Endothelial cell (in vitro differentiated cells): ENCODE data around the gene KIAA2012. TPM values are rescaled to one million over a fixed set of nuclear protein-coding genes. Genes with fewer than 3 reads are reported as not detected.
A peak's percentile ranks its signal among the peaks of the same experiment; 100 is the strongest.

Source experiments
- DNase-seq: peaks from one replicate; pipeline ENCODE4 v3.0.0; 2021; ENCODE audit warnings: low spot score
- H3K27ac Mint-ChIP-seq: one replicate; pipeline ENCODE4 v1.8.0; 2021; ENCODE audit warnings: mixed read lengths, inconsistent platforms; ENCODE audit not compliant: unreplicated experiment
- H3K27me3 Mint-ChIP-seq: one replicate; pipeline ENCODE4 v1.8.0; 2021; ENCODE audit warnings: mild to moderate bottlenecking, moderate library complexity, mixed read lengths, inconsistent platforms; ENCODE audit not compliant: unreplicated experiment
- H3K36me3 Mint-ChIP-seq: one replicate; pipeline ENCODE4 v1.8.0; 2021; ENCODE audit warnings: mild to moderate bottlenecking, low read depth, mixed read lengths, inconsistent platforms; ENCODE audit not compliant: unreplicated experiment
- H3K4me1 Mint-ChIP-seq: one replicate; pipeline ENCODE4 v1.8.0; 2021; ENCODE audit warnings: mild to moderate bottlenecking, mixed read lengths, inconsistent platforms; ENCODE audit not compliant: unreplicated experiment
- H3K4me3 Mint-ChIP-seq: one replicate; pipeline ENCODE4 v1.8.0; 2021; ENCODE audit warnings: mild to moderate bottlenecking, mixed read lengths, inconsistent platforms; ENCODE audit not compliant: unreplicated experiment
- H3K9me3 Mint-ChIP-seq: one replicate; pipeline ENCODE4 v1.8.0; 2021; ENCODE audit warnings: mixed read lengths, inconsistent platforms; ENCODE audit not compliant: unreplicated experiment
- total RNA-seq: library from RNA; stranded (reverse); fragmentation: NEBNext Ultra II Directional; extraction: Animal tissue kit (Norgen Biotek cat#: 25700); gene quantifications from one replicate; pipeline ENCODE4 v1.2.1, GENCODE V29; 2021; ENCODE audit not compliant: unreplicated experiment
- TF ChIP-seq, protein P1 (sequence below): fragments of 200-600 bp; sonication (generic); IDR thresholded peaks from one replicate; pipeline ENCODE4 v1.5.0; 2021; ENCODE audit warnings: antibody characterized with exemption; ENCODE audit not compliant: unreplicated experiment

The KIAA2012 gene
- total RNA-seq, 1 donor from 2014 or later, result 0.08 TPM

DNA sequence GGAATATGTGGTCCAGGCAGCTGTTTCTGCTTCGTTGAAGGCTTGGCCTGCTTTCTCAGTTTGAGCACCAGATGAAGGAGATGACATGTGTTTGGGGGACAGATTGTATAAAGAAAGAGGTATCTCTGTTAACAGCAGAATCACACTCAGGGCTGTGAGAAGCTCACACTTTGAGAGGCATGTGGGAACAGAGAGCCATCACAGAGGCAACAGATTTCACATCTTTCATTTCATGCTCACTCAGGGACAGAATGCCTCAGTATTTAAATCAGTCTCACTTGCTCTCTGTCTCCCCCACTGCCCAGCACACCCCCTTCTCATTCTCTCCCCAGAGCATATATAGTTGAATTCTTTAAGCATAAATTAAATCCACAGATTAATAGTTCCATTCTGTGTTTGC, 37.4 kb downstream of the KIAA2012 start:
- peaks cover 4% of the 10 kb centered on the region for H3K9me3 Mint-ChIP-seq
- H3K36me3 Mint-ChIP-seq, result no peaks in the 10 kb centered on the region
- H3K27me3 Mint-ChIP-seq, result no peaks in the 10 kb centered on the region
- no peak overlapping the region for H3K4me3 Mint-ChIP-seq
- H3K27ac Mint-ChIP-seq, result no peak overlapping the region
- TF ChIP-seq, protein P1, sequence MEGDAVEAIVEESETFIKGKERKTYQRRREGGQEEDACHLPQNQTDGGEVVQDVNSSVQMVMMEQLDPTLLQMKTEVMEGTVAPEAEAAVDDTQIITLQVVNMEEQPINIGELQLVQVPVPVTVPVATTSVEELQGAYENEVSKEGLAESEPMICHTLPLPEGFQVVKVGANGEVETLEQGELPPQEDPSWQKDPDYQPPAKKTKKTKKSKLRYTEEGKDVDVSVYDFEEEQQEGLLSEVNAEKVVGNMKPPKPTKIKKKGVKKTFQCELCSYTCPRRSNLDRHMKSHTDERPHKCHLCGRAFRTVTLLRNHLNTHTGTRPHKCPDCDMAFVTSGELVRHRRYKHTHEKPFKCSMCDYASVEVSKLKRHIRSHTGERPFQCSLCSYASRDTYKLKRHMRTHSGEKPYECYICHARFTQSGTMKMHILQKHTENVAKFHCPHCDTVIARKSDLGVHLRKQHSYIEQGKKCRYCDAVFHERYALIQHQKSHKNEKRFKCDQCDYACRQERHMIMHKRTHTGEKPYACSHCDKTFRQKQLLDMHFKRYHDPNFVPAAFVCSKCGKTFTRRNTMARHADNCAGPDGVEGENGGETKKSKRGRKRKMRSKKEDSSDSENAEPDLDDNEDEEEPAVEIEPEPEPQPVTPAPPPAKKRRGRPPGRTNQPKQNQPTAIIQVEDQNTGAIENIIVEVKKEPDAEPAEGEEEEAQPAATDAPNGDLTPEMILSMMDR, result no peak
- no peak for DNase-seq
- H3K4me1 Mint-ChIP-seq, result peaks cover 26% of the 10 kb centered on the region

DNA sequence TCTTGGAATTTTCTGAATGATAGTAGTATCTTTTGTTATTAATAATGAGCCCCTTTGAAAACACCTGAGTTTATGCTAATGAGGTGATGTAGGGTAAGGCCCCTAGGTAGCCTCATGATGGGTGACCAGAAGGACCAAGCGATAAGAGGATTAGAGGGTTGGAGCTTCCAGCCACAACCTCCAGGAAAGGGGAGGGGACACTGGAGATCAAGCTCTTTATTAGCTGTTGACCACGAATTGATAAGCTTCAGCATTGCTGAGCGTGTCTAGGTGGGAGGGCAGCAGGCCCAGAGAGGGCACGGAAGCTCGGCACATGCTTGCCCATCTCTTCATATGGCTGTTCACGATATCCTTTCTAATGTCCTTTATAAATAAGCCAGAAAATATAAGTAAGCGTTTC, 39.0 kb downstream of the KIAA2012 start:
- Mint-ChIP-seq H3K9me3 (peaks cover 4% of the 10 kb centered on the region), H3K27ac (peak overlapping the region; percentile 58), H3K27me3 (peaks cover 1% of the 10 kb centered on the region), H3K4me1 (peaks cover 20% of the 10 kb centered on the region), H3K4me3 (no peak overlapping the region), H3K36me3 (no peaks in the 10 kb centered on the region)
- TF ChIP-seq, protein P1, result no peak
- no peak for DNase-seq

DNA sequence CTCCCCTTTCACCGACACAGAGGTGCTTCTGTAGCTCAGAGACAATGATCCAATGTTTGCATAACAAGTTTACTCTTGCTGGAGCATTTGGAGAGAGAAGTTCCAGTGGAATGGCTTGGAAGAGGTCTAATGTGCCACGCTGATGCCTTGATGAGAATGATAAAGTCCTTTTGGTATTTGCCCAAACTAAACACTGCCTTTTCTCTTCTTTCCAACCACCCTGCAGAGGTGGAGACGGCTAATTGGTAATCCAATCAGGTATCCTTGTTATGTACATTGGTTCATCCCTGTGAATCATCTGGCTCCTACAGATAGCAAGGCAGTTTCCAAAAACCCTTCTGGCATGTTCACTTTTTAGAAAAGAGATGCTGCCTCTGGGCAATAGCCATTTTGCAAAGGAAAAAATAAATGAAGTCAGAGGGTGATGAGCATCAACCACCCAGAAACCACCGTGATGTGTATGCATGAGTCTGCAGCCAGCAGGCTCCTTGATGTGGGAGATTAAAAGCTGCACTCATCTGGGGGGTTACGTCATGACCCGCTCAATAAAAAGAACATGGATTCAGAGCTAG, 40.6 kb downstream of the KIAA2012 start:
- H3K36me3 Mint-ChIP-seq, result no peaks in the 10 kb centered on the region

DNA sequence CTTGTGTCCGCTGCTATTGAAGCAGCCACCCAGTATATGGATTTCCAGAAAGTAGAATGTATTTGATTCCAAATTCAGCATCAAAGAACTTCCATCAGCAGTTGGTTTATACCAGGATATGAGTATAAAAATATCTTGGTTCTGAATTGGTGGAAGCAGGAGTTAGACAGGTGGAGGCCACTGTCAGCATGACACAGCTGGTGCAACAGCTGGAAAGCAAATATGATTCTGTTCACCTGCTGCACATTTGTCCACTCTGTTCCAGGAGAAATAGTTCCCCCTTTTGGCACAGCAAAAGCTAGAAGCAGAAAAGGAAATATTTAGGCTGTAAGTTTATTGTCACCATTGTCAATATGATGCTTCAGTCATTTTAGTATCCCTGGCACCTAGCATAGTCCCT, 41.2 kb downstream of the KIAA2012 start:
- H3K9me3 Mint-ChIP-seq, result peaks cover 4% of the 10 kb centered on the region
- TF ChIP-seq, protein P1, result no peak
- H3K4me3 Mint-ChIP-seq, result no peak overlapping the region
- no peaks in the 10 kb centered on the region for H3K36me3 Mint-ChIP-seq
- H3K4me1 Mint-ChIP-seq, result peaks cover 20% of the 10 kb centered on the region
- H3K27ac Mint-ChIP-seq, result no peak overlapping the region
- DNase-seq, result no peak
- peaks cover 1% of the 10 kb centered on the region for H3K27me3 Mint-ChIP-seq

More for the DNA sequence above, 40.6 kb downstream of the KIAA2012 start:
- TF ChIP-seq, protein P1, result no peak
- DNase-seq, result no peak
- peaks cover 4% of the 10 kb centered on the region for H3K9me3 Mint-ChIP-seq
- H3K27me3 Mint-ChIP-seq, result peaks cover 1% of the 10 kb centered on the region
- peaks cover 20% of the 10 kb centered on the region for H3K4me1 Mint-ChIP-seq
- H3K27ac Mint-ChIP-seq, result no peak overlapping the region
- no peak overlapping the region for H3K4me3 Mint-ChIP-seq

GRCh38 chr2:202114795-202115194, 41.7 kb downstream of the KIAA2012 start:
- Mint-ChIP-seq H3K9me3 (peaks cover 4% of the 10 kb centered on the region), H3K27me3 (peaks cover 1% of the 10 kb centered on the region), H3K27ac (no peak overlapping the region), H3K36me3 (no peaks in the 10 kb centered on the region), H3K4me1 (peaks cover 16% of the 10 kb centered on the region), H3K4me3 (no peak overlapping the region)
- TF ChIP-seq, protein P1, result no peak
- no peak for DNase-seq
